HepG2 (cell line): ENCODE data around the gene CDH8. TPM values are rescaled to one million over a fixed set of nuclear protein-coding genes. Genes with fewer than 3 reads are reported as not detected.

ENCODE experiments used
- ATAC-seq: fragments of 200-7000 bp; cut with Tn5 transposase; 3 replicates; pipeline ENCODE4 v1.9.1; 2020; ENCODE audit warnings: mild to moderate bottlenecking, moderate library complexity
- BruUV-seq: library from RNA; stranded (reverse); fragments of 400-500 nt; replicated peaks from 2 replicates; lab custom pipeline; 2021; lab: Mats Ljungman, UMichigan
- CTCF ChIA-PET: fragments of 300-600 bp; formaldehyde crosslinking; extraction: SDS; loops from one replicate; lab custom pipeline; 2021; ENCODE audit warnings: low total read pairs, inconsistent platforms, low intra/inter-chr PET ratio; lab: Yijun Ruan, JAX
- POLR2A ChIA-PET: fragments of 350-600 bp; sonication (Branson Sonifier 250); formaldehyde crosslinking; loops from one replicate; lab custom pipeline; 2020; ENCODE audit warnings: antibody characterized with exemption, inconsistent platforms; lab: Yijun Ruan, JAX
- DNase-seq: peaks from one replicate; pipeline ENCODE4 v3.0.0-alpha.2; 2015; ENCODE audit warnings: low spot score
- FAIRE-seq: peaks from 3 replicates; lab custom pipeline; 2011; peaks lifted over from hg19 to GRCh38; lab: Jason Lieb, UNC
- H2AFZ ChIP-seq: one replicate; pipeline ENCODE4 v1.6.1; 2011; ENCODE audit warnings: low read length, inconsistent platforms
- H3K27ac ChIP-seq: fragments of 300-600 bp; 3 replicates; pipeline ENCODE4 v1.8.0; 2011; ENCODE audit warnings: mixed run types, mild to moderate bottlenecking, mixed read lengths, low read length, inconsistent platforms; ENCODE audit not compliant: insufficient read depth; ENCODE audit errors: extremely low read length
- H3K27me3 ChIP-seq, 2 experiments: fragments of 200-600 bp in 1 of 2; 2 replicates in 1 of 2; 3 replicates in 1 of 2; pipeline versions ENCODE4 v1.6.0 to v1.8.0; 2011; ENCODE audit warnings: low read length in 2 of 2, mild to moderate bottlenecking in 2 of 2, moderate library complexity in 2 of 2, inconsistent platforms in 1 of 2; ENCODE audit not compliant: insufficient read depth in 2 of 2, control insufficient read depth in 1 of 2
- H3K36me3 ChIP-seq, 2 experiments: fragments of 200-600 bp in 1 of 2; replicated peaks in 1 of 2; 2 replicates in 1 of 2; 3 replicates in 1 of 2; pipeline versions ENCODE4 v1.5.1 to v1.8.0; 2011; ENCODE audit warnings: low read length in 2 of 2, inconsistent platforms in 1 of 2; ENCODE audit not compliant: insufficient read depth in 2 of 2, control insufficient read depth in 1 of 2
- H3K4me1 ChIP-seq: 2 replicates; pipeline ENCODE4 v1.5.1; 2012; ENCODE audit warnings: low read length, inconsistent platforms; ENCODE audit not compliant: insufficient read depth
- H3K4me2 ChIP-seq: 2 replicates; pipeline ENCODE4 v1.6.0; 2011; ENCODE audit warnings: low read depth, low read length, inconsistent platforms
- H3K4me3 ChIP-seq, 3 experiments: fragments of 200-600 bp in 1 of 3; sonication (generic), shearing (Covaris generic) in 1 of 3; replicated peaks in 1 of 3; 2 replicates each; pipeline ENCODE4 v1.5.1; 2011 to 2016; ENCODE audit warnings: low read length in 3 of 3, inconsistent platforms in 2 of 3, low read depth in 2 of 3, mild to moderate bottlenecking in 2 of 3, control low read depth in 1 of 3, mixed read lengths in 1 of 3; ENCODE audit not compliant: insufficient read depth in 1 of 3
- H3K79me2 ChIP-seq: one replicate; pipeline ENCODE4 v1.6.1; 2011; ENCODE audit warnings: low read length, inconsistent platforms; ENCODE audit not compliant: insufficient read depth
- H3K9ac ChIP-seq: 2 replicates; pipeline ENCODE4 v1.6.0; 2011; ENCODE audit warnings: mild to moderate bottlenecking, low read depth, low read length, inconsistent platforms; ENCODE audit not compliant: insufficient read depth
- H3K9me3 ChIP-seq: 2 replicates; pipeline ENCODE4 v1.5.1; 2012; ENCODE audit warnings: mild to moderate bottlenecking, low read length
- H4K20me1 ChIP-seq: 2 replicates; pipeline ENCODE4 v1.6.0; 2011; ENCODE audit warnings: inconsistent platforms, mild to moderate bottlenecking, low read length, moderate library complexity; ENCODE audit not compliant: insufficient read depth
- CENPT ChIP-seq: sonication (generic); formaldehyde crosslinking; IDR thresholded peaks from 2 replicates; pipeline ENCODE4 v1.8.0; 2022; ENCODE audit warnings: low read depth, mild to moderate bottlenecking, moderate library complexity, missing genetic modification reagents
- HMG20A ChIP-seq: IDR thresholded peaks from 2 replicates; pipeline ENCODE4 v1.6.1; 2016; ENCODE audit warnings: borderline replicate concordance
- HMGXB3 ChIP-seq: sonication (generic); formaldehyde crosslinking; IDR thresholded peaks from 2 replicates; pipeline ENCODE4 v1.4.0; 2020; ENCODE audit warnings: missing genetic modification reagents, borderline replicate concordance
- KDM5B ChIP-seq: sonication (generic); formaldehyde crosslinking; IDR thresholded peaks from 2 replicates; pipeline ENCODE4 v1.4.0; 2020; ENCODE audit warnings: missing genetic modification reagents, mild to moderate bottlenecking, borderline replicate concordance
- MAFK ChIP-seq, 2 experiments: IDR thresholded peaks in 1 of 2; conservative IDR thresholded peaks in 1 of 2; 2 replicates each; pipeline ENCODE4 v1.6.1; 2011; ENCODE audit warnings: improper control_type of control experiment in 2 of 2, low read length in 2 of 2
- MXD1 ChIP-seq: sonication (generic); formaldehyde crosslinking; IDR thresholded peaks from 2 replicates; pipeline ENCODE4 v1.4.0; 2020; ENCODE audit warnings: mild to moderate bottlenecking, missing genetic modification reagents
- SIN3B ChIP-seq: fragments of 150-350 bp; IDR thresholded peaks from 2 replicates; pipeline ENCODE4 v1.6.1; 2014; ENCODE audit warnings: low read length
- SNAPC5 ChIP-seq: sonication (generic); formaldehyde crosslinking; IDR thresholded peaks from 2 replicates; pipeline ENCODE4 v1.8.1; 2023; ENCODE audit warnings: mild to moderate bottlenecking, missing genetic modification reagents, borderline replicate concordance
- ZBTB7B ChIP-seq: sonication (generic); formaldehyde crosslinking; IDR thresholded peaks from 2 replicates; pipeline ENCODE4 v1.4.0; 2020; ENCODE audit warnings: missing genetic modification reagents
- ZNF672 ChIP-seq: sonication (generic); formaldehyde crosslinking; IDR thresholded peaks from 2 replicates; pipeline ENCODE4 v1.8.1; 2022; ENCODE audit warnings: missing genetic modification reagents
- ZXDC ChIP-seq: sonication (generic); formaldehyde crosslinking; IDR thresholded peaks from 2 replicates; pipeline ENCODE4 v1.5.0; 2020; ENCODE audit warnings: mild to moderate bottlenecking, missing genetic modification reagents
- WGBS: methylation state at CpG from one replicate; pipeline ENCODE4 v1.1.6; 2017; ENCODE audit warnings: low lambda C conversion rate; 5-methylcytosine and 5-hydroxymethylcytosine counted together
- in situ Hi-C: cut with HindIII; loops from 2 replicates; pipeline ENCODE4 v1.10.0; 2017; ENCODE audit warnings: low pct_unique_long_range_greater_than_20kb; ENCODE audit not compliant: extremely low pct_ligation_motif_present
- intact Hi-C: fragments of 100-400 bp; cut with micrococcal nuclease; formaldehyde crosslinking; loops from one replicate; pipeline ENCODE4 v1.10.0; 2022; ENCODE audit not compliant: unreplicated experiment
- polyA plus RNA-seq, 8 experiments: library from polyadenylated mRNA; depleted of rRNA in 3 of 8; stranded (reverse) in 7 of 8; unstranded in 1 of 8; fragments of >200 nt; fragmentation: Illumina TruSeq in 4 of 8; extraction: Trizol in 4 of 8; gene quantifications; 2 replicates each; pipeline versions ENCODE4 v1.2.1 to v1.2.3, GENCODE V29; 2011 to 2016; ENCODE audit warnings: low read depth in 4 of 8, missing spikeins in 1 of 8, mixed read lengths in 1 of 8; ENCODE audit not compliant: insufficient read depth in 1 of 8
- total RNA-seq, 5 experiments: library from RNA; depleted of rRNA; stranded (reverse); fragments of >200 nt; fragmentation: Illumina TruSeq; extraction: Trizol; gene quantifications; 2 replicates each; pipeline ENCODE4 v1.2.3, GENCODE V29; 2016; ENCODE audit warnings: low read depth in 1 of 5

The CDH8 gene
- total and polyA plus RNA-seq, 2 of the 13 experiments (the other 11 are each of a cell fraction or from before 2014, with no cell fraction given), result not detected

GRCh38 chr16:61730997-61731396 lies 305.2 kb downstream of the CDH8 start:
- H3K4me2 ChIP-seq, result no peak overlapping the region
- intact Hi-C loops, result no loop called here
- ChIA-PET POLR2A (no interaction called here), CTCF (no interaction called here)
- in situ Hi-C loops, result no loop called here
- no peaks in the 10 kb centered on the region for H3K79me2 ChIP-seq
- no peaks in the 10 kb centered on the region for H4K20me1 ChIP-seq
- TF ChIP-seq SIN3B (no peak), KDM5B (CRISPR knock-in tag) (no peak), SNAPC5 (CRISPR knock-in tag) (no peak)
- H3K9me3 ChIP-seq, result peaks cover 15% of the 10 kb centered on the region; the same call in 1 of the 2 replicates
- H3K9ac ChIP-seq, result no peak overlapping the region
- H3K4me1 ChIP-seq, result no peaks in the 10 kb centered on the region
- H3K27ac ChIP-seq, result no peak overlapping the region
- no peak for FAIRE-seq
- H3K36me3 ChIP-seq, result no peaks in the 10 kb centered on the region
- no peak overlapping the region for H3K4me3 ChIP-seq
- ATAC-seq, result no peak
- no peaks in the 10 kb centered on the region for H3K27me3 ChIP-seq
- WGBS, result 3% methylated on average over 1 of the region's 1 CpG
- DNase-seq, result no peak
- no TSS peak for BruUV-seq
- no peak overlapping the region for H2AFZ ChIP-seq

- Histone ChIP-seq H3K4me3 (no peak overlapping the region), H3K9me3 (peaks cover 22% of the 10 kb centered on the region), H3K4me1 (no peaks in the 10 kb centered on the region), H3K36me3 (no peaks in the 10 kb centered on the region), H3K27ac (no peak overlapping the region), H3K9ac (no peak overlapping the region), H4K20me1 (no peaks in the 10 kb centered on the region), H3K79me2 (no peaks in the 10 kb centered on the region), H3K4me2 (no peak overlapping the region), H2AFZ (no peak overlapping the region), H3K27me3 (no peaks in the 10 kb centered on the region)
- FAIRE-seq (no peak), ATAC-seq (no peak), DNase-seq (no peak)
- CTCF ChIA-PET, result no interaction called here
- POLR2A ChIA-PET, result no interaction called here
- no TSS peak for BruUV-seq
- WGBS, result 2% methylated on average over 3 of the region's 3 CpGs
- in situ Hi-C loops (no loop called here), intact Hi-C loops (no loop called here)
- TF ChIP-seq ZNF672 (CRISPR knock-in tag) (no peak), CENPT (CRISPR knock-in tag) (no peak), MAFK (conservative IDR thresholded peaks at IDR 0.05 in 1 of 2, IDR thresholded peaks at IDR 0.05 in 1 of 2; ENCODE audit: low read length in 2 of 2) (no peak), ZXDC (CRISPR knock-in tag) (no peak), HMG20A (no peak), HMGXB3 (no peak), MXD1 (CRISPR knock-in tag) (no peak), ZBTB7B (CRISPR knock-in tag) (no peak)
Measured at GRCh38 chr16:61726701-61727100, 309.5 kb downstream of the CDH8 start.
